Measurements from ENCODE around the gene PDZRN4.

- no peak for TF ChIP-seq RAD21 (IDR thresholded peaks at IDR 0.05; ENCODE audit: low read length)
- TF ChIP-seq CTCF (conservative IDR thresholded peaks at IDR 0.05; ENCODE audit: low read depth, low read length), result no peak
- no peak for TF ChIP-seq POLR2A (IDR thresholded peaks at IDR 0.05; ENCODE audit: low read depth, low read length)
- no peak for TF ChIP-seq MAFK (IDR thresholded peaks at IDR 0.05; ENCODE audit: low read depth, low read length)
- no peak for TF ChIP-seq NFE2L2 (IDR thresholded peaks at IDR 0.05; ENCODE audit: low read depth, low read length)
- no peak for TF ChIP-seq SMC3 (IDR thresholded peaks at IDR 0.05; ENCODE audit: low read depth, low read length)
- no peak for TF ChIP-seq MXI1 (IDR thresholded peaks at IDR 0.05; ENCODE audit: borderline replicate concordance, low read depth, low read length)
- no peak for TF ChIP-seq MAZ (IDR thresholded peaks at IDR 0.05; ENCODE audit: borderline replicate concordance, low read depth, low read length)
These were observed 83.4 kb downstream of the PDZRN4 start for GRCh38 chr12:41271489-41271888.

All from IMR-90 (cell line).